GM21423 (cell line): ENCODE data around the gene CCDC40.
"Not testable (repeated sequence)": the region's sequence is repeated elsewhere in the genome, so short reads cannot be mapped to it uniquely, and the experiment has no call there.

Experiments used
- ATAC-seq: cut with Tn5 transposase; IDR thresholded peaks from one replicate; pipeline ENCODE4 v1.9.1; 2021; ENCODE audit warnings: mild to moderate bottlenecking, moderate library complexity; ENCODE audit not compliant: unreplicated experiment

The CCDC40 gene

DNA sequence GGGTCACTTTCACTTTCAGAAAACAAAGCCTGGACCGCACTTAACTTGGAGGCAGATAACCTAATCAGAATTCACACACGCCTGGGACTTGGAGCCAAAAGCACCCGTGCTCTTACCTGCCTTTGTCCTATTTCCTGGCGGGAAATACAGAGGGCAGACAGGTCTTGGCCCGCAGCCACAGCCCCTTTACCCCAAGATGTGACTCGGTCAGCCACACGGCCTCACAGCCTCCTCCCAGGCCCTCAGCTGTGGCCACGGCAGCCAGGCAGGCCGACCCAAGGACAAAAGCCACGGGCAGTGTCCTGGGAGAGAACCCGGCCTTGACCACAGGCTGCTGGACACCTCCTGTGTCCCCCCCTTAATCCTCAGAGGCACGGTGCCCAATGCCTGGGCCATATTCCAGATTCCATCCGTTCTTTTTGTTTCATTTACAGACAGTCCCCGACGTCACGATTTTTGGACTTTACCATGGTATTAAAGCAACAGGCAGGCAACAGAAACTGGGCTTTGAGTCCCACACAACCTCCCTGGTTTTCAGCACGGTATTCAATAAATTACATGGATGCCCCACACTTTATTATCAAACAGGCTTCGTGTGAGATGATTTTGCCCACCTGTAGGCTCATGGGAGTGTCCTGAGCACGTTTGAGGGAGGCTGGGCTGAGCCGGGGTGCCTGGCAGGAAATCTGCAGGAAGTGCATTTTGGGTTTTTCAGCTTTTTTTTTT lies 34.8 kb downstream of the CCDC40 start:
- ATAC-seq: no peak

DNA sequence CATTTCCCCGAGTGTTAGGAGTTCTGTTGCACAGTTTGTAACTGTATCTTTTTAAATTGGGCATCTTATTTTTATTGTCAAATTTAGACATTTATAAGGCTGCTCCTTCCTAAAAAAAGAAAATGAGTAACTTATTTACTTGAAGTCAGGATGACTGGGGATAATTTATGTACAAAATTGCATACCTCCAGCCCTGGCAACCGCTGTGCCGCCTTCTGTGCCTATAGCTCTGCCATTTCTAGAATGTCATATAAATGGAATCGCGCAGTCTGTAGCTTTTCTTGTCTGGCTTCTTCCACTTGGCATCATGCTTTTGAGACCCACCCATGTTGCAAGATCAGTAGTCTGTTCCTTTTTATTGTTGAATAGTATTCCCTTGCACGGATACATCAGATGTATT lies 36.0 kb downstream of the CCDC40 start:
- ATAC-seq: no peak

DNA sequence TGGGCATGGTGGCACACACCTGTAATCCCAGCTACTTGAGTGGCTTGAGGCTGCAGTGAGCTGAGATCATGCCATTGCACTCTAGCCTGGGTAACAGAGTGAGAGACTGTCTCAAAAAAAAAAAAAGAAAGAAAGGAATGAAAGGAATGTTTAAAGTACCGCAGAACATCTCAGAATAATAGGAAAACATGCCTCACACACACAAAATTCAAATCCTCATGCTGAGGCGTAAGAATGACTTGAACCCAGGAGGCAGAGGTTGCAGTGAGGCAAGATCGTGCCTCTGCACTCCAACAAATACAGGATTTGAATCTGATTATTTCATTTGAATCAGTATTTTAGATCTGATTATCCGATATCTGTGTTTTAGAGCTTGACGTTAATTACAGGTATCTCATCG lies 43.6 kb downstream of the CCDC40 start:
- no peak for ATAC-seq

DNA sequence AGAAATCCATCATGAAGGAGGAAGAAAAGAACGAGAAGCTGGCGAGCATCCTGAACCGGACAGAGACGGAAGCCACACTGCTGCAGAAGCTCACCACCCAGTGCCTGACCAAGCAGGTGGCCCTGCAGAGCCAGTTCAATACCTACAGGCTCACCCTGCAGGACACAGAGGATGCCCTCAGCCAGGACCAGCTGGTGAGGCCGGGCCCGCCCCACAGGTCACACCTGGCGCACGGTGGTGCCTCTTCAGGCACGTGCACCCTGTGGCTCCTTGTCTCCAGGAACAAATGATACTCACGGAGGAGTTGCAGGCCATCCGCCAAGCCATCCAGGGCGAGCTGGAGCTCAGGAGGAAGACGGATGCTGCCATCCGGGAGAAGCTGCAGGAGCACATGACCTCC lies 45.2 kb downstream of the CCDC40 start:
- no peak for ATAC-seq

DNA sequence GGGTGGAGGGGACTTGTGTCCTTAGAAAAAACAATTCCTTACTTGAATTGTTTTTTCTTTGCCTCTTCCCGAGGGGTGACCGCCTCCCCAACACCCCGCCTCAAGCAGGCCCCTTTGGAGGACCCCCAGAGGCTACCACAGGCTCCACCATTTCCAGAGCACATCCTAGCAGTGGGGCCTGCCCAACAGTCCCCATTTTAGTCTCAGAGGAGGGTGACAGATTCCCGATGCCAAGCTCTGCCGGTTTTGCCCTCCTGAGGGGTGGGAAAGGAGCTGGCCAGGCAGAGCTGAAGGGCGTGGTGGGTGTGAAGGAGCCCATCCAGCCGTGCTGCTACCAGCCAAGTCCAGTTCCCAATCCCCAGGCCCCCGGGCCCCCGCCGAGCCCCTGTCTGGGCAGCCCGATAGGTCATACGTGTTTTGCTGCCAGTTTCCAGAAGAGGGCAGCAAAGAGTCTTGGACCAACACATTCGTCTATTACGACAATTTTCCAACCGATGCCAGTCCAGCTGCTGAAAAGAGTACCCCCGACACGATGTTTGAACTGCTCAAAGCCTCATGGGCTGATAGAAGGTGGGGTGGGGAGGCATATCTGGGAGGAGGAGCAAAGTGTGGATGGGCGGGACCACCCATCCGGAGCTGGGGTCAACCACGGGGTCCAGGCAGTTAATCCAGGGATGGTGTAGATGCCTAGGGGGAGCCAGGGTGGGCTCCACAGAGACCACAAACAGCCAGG lies 46.1 kb downstream of the CCDC40 start:
- ATAC-seq: no peak

DNA sequence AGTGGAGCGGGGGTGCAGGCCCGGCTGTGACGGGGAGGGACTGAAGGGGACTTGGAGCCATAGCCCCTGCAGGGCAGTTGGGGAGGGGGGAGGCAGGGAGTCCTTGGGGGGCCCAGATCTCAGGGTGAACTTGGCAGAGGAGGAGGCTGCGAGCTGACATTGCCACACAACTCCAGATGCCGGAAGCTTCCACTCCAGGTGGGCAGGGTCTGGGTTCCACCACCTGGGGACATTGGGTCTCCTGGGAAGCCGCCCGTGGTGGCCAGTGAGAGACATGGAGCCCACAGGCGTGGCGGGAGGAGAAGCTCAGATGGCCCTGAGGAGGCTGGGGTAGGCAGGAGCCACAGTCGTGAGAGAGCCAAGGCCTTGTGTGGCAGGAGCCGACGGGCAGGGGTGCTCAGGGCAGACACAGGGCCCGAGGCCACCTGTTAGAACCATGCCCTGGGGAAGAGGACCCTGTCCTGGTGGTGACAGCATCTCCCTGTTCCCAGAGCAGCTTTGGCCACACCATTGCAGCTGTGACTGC lies 46.8 kb downstream of the CCDC40 start:
- no peak for ATAC-seq

DNA sequence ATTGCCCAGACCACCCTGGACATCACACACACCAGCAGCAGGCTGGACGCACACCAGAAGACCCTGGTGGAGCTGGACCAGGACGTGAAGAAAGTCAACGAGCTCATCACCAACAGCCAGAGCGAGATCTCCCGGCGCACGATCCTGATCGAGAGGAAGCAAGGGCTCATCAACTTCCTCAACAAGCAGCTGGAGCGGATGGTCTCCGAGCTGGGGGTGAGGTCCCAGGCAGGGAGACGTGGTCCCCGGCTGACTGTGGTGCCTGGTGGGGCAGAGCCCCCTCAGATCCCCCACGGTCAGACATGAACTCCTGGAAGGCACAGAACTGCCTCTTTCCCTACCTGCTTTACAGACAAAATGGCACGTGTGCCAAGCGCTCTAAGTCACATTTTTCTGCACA lies 48.3 kb downstream of the CCDC40 start:
- no peak for ATAC-seq

DNA sequence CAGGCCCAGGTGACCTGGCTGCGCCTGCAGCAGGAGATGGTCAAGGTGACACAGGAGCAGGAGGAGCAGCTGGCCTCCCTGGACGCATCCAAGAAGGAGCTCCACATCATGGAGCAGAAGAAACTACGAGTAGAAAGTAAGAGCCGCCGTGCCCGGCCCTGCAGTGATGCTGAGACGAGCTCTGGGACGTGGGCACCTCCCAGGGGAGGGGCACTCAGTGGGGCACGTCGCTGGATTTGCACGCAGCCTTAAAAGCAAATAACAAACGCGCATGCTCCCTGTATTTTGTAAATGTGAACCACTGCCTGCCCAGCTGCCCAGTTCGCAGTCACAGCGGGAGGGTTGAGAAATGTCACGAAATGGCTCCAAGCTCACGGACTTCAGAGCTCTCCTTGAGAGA lies 49.6 kb downstream of the CCDC40 start:
- no peak for ATAC-seq

DNA sequence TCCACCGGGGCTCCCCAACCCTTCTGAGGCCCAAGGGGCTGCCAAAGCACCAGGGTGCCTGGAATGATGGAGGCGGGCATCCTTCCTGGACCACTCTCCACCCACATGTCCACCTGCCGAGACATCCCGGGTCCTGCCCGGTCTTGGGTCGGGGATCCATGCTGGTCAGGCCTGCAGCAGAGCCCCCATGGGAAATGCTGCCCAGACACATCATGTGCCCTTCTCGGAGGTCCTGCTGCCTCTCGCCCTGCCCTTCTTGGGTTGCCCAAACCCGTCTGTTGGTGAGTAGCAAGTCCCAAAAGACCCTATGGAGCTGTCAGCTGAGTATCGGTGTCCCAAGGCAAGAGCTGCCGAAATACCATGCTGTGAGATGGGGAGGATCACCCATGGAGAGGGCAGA lies 50.2 kb downstream of the CCDC40 start:
- ATAC-seq: no peak

DNA sequence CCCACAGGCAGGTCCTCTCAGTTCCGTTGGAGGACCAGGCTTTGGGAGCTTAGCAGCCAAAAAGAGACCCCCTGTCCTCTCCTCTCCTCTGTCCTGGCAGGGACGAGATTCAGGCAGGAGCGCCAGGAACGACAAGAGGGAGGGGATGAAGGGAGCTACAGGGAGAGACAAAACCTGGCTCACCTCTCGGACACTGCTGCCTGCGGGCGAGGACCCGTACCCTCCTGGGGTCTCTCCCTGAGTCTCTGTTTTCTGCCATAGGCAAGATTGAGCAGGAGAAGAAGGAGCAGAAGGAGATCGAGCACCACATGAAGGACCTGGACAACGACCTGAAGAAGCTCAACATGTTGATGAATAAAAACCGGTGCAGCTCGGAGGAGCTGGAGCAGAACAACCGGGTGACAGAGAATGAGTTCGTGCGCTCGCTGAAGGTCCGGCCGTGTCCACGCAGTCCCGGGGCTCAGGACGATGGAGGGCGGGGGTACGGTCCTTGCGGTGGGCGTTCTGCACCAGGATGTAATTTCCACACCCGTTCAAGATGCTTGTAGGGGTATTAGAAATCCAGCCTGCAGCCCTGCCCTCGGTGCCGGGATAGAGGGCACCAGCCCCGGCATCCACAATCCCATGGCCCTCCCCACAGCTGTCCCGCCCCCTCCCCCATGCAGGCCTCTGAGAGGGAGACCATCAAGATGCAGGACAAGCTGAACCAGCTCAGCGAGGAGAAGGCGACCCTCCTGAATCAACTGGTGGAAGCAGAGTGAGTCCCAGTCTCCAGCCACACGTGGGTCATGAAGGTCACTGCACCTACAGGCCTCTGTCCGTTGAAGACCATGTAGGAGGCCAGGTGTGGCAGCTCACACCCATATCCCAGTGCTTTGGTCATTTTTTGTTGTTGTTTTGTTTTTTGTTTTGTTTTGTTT lies 51.2 kb downstream of the CCDC40 start:
- ATAC-seq: no peak

DNA sequence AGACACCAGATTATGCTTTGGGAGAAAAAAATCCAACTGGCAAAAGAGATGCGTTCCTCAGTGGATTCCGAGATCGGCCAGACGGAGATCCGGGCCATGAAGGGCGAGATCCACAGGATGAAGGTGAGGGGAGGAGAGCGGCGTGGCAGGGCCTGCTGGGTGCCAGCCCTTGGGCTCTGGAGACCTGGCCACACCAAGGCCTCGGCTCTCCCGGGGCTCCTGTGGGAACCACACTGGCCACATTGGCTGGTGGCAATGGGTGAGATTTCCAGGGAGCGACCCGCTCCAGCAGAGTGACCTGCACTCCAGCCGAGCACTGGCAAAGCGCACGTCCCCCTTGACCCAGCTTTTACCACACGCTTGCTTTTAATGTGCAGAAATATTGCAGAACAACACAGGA lies 53.3 kb downstream of the CCDC40 start:
- no peak for ATAC-seq

DNA sequence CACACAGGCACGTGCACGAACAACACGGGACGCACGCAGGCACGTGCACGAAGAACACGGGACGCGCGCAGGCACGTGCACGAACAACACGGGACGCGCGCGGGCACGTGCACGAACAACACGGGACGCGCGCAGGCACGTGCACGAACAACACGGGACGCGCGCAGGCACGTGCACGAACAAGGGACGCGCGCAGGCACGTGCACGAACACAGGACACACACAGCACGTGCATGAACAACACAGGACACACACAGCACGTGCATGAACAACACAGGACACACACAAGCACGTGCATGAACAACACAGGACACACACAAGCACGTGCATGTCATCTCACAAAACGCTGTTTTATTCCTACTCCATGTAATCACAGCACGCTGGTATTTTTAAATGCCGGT lies 53.7 kb downstream of the CCDC40 start:
- not testable (repeated sequence) for ATAC-seq

DNA sequence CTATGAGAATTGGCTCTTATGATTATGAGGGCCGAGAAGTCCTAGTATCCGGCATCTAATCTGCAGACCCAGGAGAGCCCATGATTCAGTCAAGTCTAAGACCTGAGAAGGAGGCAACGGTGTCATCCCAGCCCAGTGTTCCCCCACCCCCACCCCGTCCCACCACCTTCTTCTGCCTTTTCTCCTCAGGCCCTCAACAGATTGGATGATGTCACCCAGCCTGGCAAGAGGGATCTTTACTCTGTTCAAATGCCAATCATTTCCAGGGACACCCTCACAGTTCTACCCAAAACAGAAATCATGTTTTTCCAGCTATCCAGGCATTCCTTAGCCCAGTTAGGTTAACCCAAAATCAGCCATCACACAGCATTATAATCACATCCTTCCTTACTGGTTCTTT lies 54.9 kb downstream of the CCDC40 start:
- no peak for ATAC-seq

DNA sequence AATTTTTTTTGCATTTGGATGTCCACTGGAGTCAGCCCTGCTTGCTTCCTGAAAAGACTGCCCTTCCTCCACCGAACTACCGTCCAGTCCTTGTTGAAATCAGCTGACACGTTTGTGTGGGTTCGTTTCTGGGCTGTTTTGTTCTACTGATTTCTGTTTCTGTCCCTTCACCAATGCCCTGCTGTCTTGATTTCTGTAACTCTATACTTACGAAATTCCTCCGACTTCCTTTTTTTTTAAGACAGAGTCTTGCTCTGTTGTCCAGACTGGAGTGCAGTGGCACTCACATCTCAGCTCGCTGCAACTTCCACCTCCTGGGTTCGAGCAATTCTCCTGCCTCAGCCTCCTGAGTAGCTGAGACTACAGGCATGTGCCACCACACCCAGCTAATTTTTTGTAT lies 56.5 kb downstream of the CCDC40 start:
- no peak for ATAC-seq

DNA sequence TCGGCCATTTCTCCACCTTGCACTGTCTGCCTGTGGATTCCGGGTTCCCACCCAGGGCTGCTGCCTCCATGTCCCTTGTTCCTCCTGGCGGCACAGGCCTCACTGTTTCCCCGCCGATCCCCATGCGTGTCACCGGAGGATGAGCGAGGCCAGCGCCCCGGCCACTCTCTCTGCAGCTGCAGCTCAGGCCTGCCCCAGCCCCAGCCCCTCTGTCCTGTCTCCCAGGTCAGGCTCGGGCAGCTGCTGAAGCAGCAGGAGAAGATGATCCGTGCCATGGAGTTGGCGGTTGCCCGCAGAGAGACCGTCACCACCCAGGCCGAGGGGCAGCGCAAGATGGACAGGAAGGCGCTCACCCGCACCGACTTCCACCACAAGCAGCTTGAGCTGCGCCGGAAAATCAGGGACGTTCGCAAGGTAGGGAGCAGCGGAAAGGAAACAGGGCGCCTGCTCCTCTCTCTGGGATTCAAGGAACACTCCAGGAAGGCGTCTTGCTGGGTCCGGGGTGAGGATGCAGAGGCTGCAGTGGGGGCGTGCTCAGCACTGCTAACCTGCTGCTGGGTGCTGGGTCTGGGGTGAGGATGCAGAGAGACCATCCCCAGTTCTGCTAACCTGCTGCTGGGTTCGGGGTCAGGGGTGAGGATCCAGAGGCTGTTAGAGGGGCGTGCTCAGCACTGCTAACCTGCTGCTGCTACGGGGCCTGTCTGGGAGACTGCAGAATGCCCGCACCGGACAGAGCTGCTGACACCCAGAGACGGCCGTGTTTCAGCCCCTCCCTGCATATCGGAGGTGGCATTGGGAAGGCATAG lies 58.8 kb downstream of the CCDC40 start:
- ATAC-seq: no peak

DNA sequence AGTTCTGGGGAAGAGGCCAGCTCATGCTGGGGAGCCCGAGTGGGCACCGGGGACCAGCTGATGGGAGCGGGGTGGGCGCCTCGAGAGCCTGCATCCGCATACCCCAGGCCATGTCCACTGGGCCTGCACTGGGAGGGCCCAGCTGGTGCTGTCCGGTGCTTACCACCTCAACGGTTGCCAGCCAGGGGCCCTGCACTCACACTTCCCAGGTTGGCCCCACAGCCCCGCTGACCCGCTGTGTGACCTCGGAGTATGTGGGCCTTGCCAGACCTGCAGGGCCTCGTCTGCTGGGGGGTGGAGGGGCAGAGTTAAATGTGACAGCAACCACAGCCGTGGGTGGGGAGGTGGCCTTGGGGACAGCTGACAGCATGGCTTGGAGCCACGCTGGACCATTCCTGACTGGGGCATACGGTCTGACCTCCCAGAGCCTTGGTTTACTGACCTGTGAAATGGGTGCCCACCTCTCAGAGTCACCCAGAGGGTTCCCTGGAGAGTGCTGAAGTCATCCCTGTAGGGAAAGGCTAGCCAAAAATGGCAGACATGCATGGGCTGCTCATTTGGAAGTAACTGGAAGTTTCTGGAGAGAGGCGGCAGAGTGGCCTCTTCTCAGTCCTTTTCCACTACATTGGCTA lies 59.5 kb downstream of the CCDC40 start:
- no peak for ATAC-seq

DNA sequence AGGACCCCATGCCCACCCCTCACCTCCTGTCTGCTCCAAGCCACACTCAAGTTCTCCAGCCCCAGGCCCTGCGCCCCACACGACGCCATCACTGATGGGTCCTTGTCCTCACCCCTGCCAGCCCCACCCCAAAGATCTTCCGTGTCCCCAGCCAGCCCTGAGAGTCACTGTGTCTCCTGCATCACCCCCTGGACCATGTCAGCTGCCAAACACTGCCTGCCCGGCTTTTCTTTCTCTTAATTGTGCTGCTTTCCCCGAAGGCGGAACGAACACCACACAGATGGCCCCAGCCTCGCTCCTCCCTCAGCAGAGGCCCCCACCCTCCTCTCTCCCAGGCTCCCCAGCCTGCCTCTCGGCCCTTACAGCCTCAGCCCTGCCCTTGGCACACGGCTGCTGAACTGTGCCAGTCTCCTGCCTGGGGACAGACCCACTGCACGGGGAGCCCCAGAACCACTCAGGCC lies 60.1 kb downstream of the CCDC40 start:
- no peak for ATAC-seq

DNA sequence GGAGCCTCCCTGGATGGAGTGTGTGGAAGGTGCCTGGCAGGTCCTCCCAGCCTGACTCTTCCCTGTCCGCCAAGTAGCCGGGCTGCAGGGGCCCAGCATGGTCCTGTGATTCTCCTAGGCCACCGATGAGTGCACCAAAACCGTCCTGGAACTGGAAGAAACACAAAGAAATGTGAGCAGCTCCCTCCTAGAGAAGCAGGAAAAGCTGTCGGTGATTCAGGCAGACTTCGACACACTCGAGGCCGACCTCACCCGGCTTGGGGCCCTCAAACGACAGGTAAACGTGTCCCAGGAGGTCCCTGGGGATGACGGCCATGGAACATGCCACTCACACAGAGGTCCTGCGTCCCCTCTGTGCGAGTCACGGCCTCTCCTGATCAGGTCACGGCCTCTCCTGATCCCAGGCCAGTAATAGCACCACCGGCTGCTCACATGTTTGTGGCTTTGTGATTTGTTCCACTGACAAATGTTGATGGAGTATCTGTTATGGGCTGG lies 60.7 kb downstream of the CCDC40 start:
- ATAC-seq: no peak

DNA sequence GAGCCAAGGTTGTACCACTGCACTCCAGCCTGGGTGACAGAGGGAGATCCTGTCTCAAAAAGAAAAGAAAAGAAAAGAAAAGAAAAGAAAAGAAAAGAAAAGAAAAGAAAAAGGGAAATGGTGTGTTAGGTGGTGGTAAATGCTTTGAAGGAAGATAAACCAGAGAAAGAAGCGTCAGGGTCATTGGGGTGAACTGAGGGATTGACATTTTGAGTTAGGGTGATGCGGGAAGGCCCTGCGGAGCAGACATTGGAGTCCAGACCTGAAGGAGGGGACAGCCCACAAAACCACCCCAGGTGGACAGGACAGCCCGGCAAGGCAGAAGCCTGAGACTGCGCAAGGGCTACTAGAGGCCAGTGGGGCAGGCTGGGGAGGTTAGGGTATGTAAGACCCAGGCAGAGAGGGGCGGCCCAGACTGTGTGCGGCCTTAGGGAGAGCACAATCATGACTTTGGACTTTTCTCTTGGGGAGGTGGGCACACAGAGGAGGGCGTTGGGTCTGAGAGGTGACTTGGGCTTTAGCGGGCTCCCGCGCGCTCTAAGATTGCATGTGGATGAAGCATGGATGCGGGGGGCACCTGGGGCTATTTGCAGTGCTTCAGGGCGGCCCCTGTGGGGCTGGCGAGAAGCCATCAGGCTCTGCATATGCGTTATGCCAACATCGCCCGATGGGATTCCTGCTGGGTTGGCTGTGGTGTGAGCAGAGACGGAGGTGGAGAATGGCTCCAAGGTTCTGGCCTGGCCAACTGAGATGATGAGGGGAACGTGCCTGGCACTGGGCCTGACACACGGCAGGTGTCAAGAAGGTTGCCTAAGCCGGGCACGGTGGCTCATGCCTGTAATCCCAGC lies 61.6 kb downstream of the CCDC40 start:
- ATAC-seq: no peak
